Right atrium auricular region (tissue), 2 donors: ENCODE data around the gene MAP3K1. TPM values are rescaled to one million over a fixed set of nuclear protein-coding genes. Genes with fewer than 3 reads are reported as not detected.

Source experiments
- DNase-seq: peaks from one replicate; pipeline ENCODE4 v3.0.0-alpha.2; 2019; ENCODE audit warnings: low spot score
- H3K27ac ChIP-seq, 2 donors: fragments of 200-600 bp; sonication (generic); 1 replicate in 1 of 2; 2 replicates in 1 of 2; pipeline ENCODE4 v1.5.1; 2016 to 2019
- H3K27me3 ChIP-seq, 2 donors: fragments of 200-600 bp; sonication (generic); one replicate each; pipeline versions ENCODE4 v1.5.1 to v1.6.0; 2017 to 2019
- H3K36me3 ChIP-seq: fragments of 200-600 bp; sonication (generic); one replicate; pipeline ENCODE4 v1.5.1; 2016
- H3K4me1 ChIP-seq, 2 donors: fragments of 200-600 bp; sonication (generic); one replicate each; pipeline versions ENCODE4 v1.5.1 to v1.6.0; 2017 to 2019
- H3K4me3 ChIP-seq, 2 donors: fragments of 200-600 bp; sonication (generic); 1 replicate in 1 of 2; 2 replicates in 1 of 2; pipeline ENCODE4 v1.5.1; 2017 to 2019; ENCODE audit warnings: mild to moderate bottlenecking in 1 of 2, moderate library complexity in 1 of 2
- H3K9me3 ChIP-seq, 2 donors: fragments of 200-600 bp; sonication (generic); one replicate each; pipeline ENCODE4 v1.5.1; 2019
- CTCF ChIP-seq, 2 donors: fragments of 200-600 bp; sonication (generic); IDR thresholded peaks; one replicate each; pipeline ENCODE4 v1.5.1; 2019; ENCODE audit warnings: antibody characterized with exemption in 2 of 2
- total RNA-seq, 2 donors: library from RNA; depleted of rRNA; stranded (reverse); fragments of >200 nt; gene quantifications; one replicate each; pipeline ENCODE4 v1.1.0, GENCODE V29; 2016

The MAP3K1 gene
- total RNA-seq, 2 donors from 2014 or later = 5.9 to 8.9 TPM

GRCh38 chr5:56802205-56802604 is 13.1 kb upstream of the MAP3K1 start:
- no peak overlapping the region for H3K27ac ChIP-seq
- H3K4me1 ChIP-seq = peaks cover 0 to 6% of the 10 kb centered on the region in 2 donors
- TF ChIP-seq CTCF (IDR thresholded peaks at IDR 0.05) = no peak
- no peaks in the 10 kb centered on the region for H3K9me3 ChIP-seq
- DNase-seq = no peak
- H3K36me3 ChIP-seq = no peaks in the 10 kb centered on the region
- H3K27me3 ChIP-seq = no peaks in the 10 kb centered on the region
- H3K4me3 ChIP-seq = no peak overlapping the region

- H3K9me3 ChIP-seq = no peaks in the 10 kb centered on the region
- H3K36me3 ChIP-seq = no peaks in the 10 kb centered on the region
- H3K4me1 ChIP-seq = peaks cover 0 to 6% of the 10 kb centered on the region in 2 donors
- no peaks in the 10 kb centered on the region for H3K27me3 ChIP-seq
- TF ChIP-seq CTCF (IDR thresholded peaks at IDR 0.05) = no peak
- no peak overlapping the region for H3K4me3 ChIP-seq
- H3K27ac ChIP-seq = no peak overlapping the region
- no peak for DNase-seq
These were observed 12.3 kb upstream of the MAP3K1 start for GRCh38 chr5:56803025-56803424.

GRCh38 chr5:56803894-56804293 is 11.5 kb upstream of the MAP3K1 start:
- Histone ChIP-seq H3K4me1 (peaks cover 0 to 6% of the 10 kb centered on the region in 2 donors), H3K9me3 (no peaks in the 10 kb centered on the region), H3K36me3 (no peaks in the 10 kb centered on the region), H3K27ac (no peak overlapping the region), H3K4me3 (no peak overlapping the region), H3K27me3 (no peaks in the 10 kb centered on the region)
- no peak for TF ChIP-seq CTCF (IDR thresholded peaks at IDR 0.05)
- DNase-seq = no peak

- no peaks in the 10 kb centered on the region for H3K4me1 ChIP-seq
- no peaks in the 10 kb centered on the region for H3K27me3 ChIP-seq
- H3K27ac ChIP-seq = no peak overlapping the region
- DNase-seq = no peak
- no peak overlapping the region for H3K4me3 ChIP-seq
- no peak for TF ChIP-seq CTCF (IDR thresholded peaks at IDR 0.05)
- no peaks in the 10 kb centered on the region for H3K36me3 ChIP-seq
- no peaks in the 10 kb centered on the region for H3K9me3 ChIP-seq
These were observed 7.7 kb upstream of the MAP3K1 start for GRCh38 chr5:56807679-56808078.

- no peak overlapping the region for H3K27ac ChIP-seq
- no peaks in the 10 kb centered on the region for H3K9me3 ChIP-seq
- no peaks in the 10 kb centered on the region for H3K4me1 ChIP-seq
- no peak overlapping the region for H3K4me3 ChIP-seq
- H3K27me3 ChIP-seq = no peaks in the 10 kb centered on the region
- no peak for TF ChIP-seq CTCF (IDR thresholded peaks at IDR 0.05)
- no peak for DNase-seq
- no peaks in the 10 kb centered on the region for H3K36me3 ChIP-seq
These were observed 7.1 kb upstream of the MAP3K1 start for GRCh38 chr5:56808211-56808610.

GRCh38 chr5:56810826-56811225 is 4.5 kb upstream of the MAP3K1 start:
- TF ChIP-seq CTCF (IDR thresholded peaks at IDR 0.05) = no peak
- no peaks in the 10 kb centered on the region for H3K4me1 ChIP-seq
- H3K36me3 ChIP-seq = no peaks in the 10 kb centered on the region
- no peak for DNase-seq
- H3K4me3 ChIP-seq = no peak overlapping the region
- no peaks in the 10 kb centered on the region for H3K9me3 ChIP-seq
- H3K27ac ChIP-seq = no peak overlapping the region
- H3K27me3 ChIP-seq = no peaks in the 10 kb centered on the region
